Hematopoietic multipotent progenitor cell treated with erythropoietin and hydrocortisone succinate and interleukin-3 and kit ligand, for 6 days (in vitro differentiated cells): ENCODE results near the gene FARS2.

Source experiments
- DNase-seq: peaks from one replicate; pipeline ENCODE4 v3.0.0-alpha.2; 2015

The FARS2 gene

DNA sequence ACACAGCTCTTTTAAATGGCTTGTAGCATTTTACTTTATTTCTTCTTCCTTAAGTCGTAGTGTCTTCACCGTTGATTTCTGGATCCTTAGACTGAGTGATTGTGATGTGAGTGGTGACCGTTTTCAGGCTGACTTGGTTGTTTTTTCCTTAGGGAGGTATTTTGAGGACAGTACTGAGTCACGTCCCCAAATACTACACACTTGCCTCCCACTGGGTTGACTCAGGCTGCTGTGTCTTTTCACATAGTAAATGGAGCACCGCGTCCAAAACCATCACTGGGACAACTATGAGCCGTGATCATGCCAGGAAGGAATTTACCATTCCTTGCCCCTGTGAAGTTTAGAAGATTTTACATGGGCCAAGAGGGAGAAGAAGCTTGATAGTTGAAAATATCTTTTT, 174.1 kb downstream of the FARS2 start:
- DNase-seq: no peak

DNA sequence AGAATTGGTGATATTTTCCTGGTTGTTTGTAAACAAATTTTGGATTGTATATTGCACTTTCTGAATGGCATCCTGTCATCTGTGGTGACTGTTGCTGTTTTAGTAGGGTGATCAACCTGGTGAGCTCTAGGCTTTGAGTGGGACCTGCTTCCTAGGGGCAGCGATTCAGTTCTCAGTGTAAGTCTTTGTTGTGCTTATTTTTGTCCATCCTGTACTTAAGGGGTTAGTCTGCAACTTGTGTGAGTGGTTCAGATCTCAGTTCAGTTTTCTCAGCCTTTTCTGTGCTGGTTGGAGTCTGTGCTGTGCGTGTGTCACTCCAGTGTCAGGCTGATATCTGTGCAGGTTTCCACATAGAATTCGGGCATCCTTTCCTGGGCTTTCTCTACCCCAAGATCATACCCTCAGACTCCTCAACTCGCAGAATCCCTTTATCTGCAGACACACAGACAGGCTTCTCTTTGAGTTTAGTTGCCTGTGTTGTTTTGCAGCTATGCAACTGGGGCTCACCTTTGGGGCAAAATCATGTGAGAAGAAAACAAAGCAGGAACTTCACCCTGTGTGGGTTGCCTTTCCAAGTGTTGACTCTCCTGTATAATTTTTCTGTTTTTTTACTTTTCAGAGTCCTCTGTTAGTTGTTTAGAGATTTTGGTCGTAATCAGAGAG, 177.7 kb downstream of the FARS2 start:
- no peak for DNase-seq

- DNase-seq: no peak
These were observed 178.4 kb downstream of the FARS2 start for GRCh38 chr6:5439749-5440148.

- DNase-seq: no peak
These were observed 181.0 kb downstream of the FARS2 start for GRCh38 chr6:5442319-5442718.

DNA sequence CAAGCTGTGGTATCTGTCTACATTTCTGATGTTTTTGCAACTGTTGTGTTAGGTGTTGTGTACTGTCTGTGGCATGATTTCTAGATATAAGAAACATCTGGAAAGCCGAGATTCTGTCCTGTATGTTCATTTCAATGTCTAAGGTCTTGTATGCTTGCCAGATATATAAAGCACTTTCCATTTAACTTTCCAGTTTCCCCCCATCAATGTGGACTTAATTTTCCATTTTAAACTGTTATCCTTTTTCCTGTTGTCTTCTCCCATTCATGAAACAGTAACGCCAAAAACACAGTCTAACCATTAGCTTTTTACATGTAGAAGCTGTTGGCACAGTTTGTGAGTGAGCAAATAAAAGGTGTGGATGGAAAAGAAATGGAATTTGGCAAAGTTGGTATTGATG, 181.6 kb downstream of the FARS2 start:
- DNase-seq: no peak

DNA sequence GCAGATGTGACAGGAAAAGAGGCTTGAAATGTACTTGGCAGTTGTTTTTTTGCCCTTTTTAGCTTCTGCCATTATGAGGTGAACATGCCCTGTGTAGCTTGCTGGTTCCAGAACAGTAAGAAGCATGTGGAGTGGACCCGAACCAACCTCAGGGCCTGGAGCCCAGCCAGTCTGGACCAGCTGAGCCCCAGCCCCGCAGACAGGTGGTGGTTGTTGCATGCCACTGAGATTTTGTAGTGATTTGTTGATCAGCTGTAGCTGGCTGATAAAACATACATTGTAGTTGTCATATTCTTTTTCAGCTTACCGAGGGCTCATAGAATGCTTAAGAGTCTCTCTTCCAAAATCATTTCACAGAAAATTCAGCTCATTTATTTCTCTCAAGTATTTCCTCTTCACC, 182.2 kb downstream of the FARS2 start:
- DNase-seq: no peak

- DNase-seq: no peak
These were observed 185.2 kb downstream of the FARS2 start for GRCh38 chr6:5446362-5447075.

- DNase-seq: no peak
These were observed 186.6 kb downstream of the FARS2 start for GRCh38 chr6:5447921-5448320.

GRCh38 chr6:5450073-5450472, 188.8 kb downstream of the FARS2 start:
- no peak for DNase-seq

GRCh38 chr6:5453546-5453945, 192.2 kb downstream of the FARS2 start:
- peak; percentile 40 for DNase-seq

DNA sequence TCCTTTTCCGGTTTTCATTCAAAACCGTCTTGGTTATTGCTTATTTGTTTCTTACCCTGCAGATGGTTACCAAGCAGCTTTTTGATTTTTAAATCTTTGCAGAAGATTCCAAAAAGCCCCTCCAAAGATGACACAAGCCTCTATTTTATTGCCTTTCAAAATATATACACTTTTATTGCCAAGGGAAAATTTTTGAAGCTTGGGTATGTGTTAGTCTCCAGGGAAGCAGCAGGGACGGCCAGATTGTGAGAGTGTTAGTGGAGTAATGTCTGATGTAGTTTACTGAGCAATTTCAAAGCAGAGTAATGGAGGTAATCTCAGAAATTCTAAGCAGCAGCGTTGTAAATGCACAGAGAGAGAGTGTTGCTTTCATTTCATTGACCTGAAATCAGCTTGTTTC, 193.8 kb downstream of the FARS2 start:
- no peak for DNase-seq

- DNase-seq: peak; percentile 92
These were observed 195.7 kb downstream of the FARS2 start for GRCh38 chr6:5457041-5457440.

- no peak for DNase-seq
These were observed 196.8 kb downstream of the FARS2 start for GRCh38 chr6:5457983-5458683.

GRCh38 chr6:5459346-5459745, 198.0 kb downstream of the FARS2 start:
- DNase-seq: no peak

- no peak for DNase-seq
These were observed 200.1 kb downstream of the FARS2 start for GRCh38 chr6:5461365-5461764.

- DNase-seq: no peak
These were observed 201.5 kb downstream of the FARS2 start for GRCh38 chr6:5462856-5463255.

- no peak for DNase-seq
These were observed 202.4 kb downstream of the FARS2 start for GRCh38 chr6:5463690-5464089.

DNA sequence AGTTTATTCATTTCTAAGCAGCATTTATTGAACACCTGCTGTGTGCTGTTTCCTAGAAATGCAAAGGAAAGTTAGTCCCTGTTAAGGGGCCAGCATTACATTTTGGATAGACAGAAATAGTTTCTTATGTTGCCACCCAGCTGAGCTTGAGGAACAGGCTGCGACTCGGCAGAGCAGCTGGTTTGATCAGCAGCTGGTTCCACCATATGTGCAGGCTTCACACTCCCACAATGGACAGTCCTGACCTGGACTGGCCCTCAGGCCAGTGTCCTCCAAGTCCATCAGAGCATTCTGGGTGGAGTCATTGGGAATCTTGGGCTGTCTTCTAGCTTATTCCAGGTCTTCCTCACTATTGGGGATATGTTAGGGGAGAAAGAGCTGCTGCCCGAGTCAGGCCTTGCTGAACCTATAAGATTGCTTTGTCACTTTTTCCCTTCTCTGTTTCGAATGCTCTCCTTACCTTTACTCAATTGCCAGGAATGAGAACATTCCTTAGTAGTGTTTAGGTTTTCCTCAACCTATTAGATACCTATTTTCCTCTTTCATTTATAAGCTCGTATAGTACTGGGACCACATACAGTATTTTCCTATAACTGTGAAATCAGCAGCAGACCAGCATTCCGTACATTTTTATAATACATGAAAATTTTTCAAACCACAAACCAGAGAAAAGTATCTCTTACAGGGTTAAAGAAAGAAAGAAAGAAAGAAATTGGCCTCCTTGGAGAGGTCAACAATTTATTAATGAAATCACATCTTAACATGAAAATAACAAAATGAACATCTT, 203.0 kb downstream of the FARS2 start:
- no peak for DNase-seq

- DNase-seq: peak; percentile 68
These were observed 205.2 kb downstream of the FARS2 start for GRCh38 chr6:5466281-5467136.

GRCh38 chr6:5468586-5468985, 207.3 kb downstream of the FARS2 start:
- no peak for DNase-seq

DNA sequence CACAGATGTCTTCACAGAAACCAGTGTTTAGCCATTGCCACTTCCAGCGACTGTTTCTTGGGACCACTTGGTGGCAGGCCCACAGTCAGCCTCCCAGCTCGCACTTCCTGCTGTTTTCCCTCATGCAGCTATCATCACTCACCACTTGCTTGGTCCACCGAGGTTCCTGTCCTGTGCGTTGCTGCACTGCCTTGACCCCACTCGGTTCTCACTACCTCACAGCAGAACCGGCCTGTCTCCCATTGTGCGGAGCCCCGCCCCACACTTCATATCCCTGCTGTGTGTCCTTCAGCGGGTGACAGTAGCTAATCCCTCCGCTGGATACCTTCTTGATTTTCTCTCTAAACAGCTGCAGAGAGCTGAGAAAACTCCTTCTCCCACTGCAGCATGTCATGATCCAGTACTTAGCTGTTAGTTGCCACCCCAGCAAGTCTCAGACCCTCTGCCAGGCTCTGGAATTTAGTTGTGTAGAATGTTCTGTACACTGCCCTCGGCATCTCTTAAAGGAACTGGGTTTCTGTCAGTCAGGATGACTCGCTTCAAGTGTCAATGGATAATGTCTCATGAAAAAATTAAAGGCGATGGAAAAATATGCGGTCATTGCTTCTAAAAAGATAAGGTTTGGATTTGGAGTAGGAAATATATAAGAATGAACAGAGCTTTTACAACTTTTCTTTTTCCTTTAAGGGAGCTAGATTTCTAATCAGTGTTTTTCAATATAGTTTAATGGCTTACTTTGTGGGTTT, 208.0 kb downstream of the FARS2 start:
- DNase-seq: no peak

- peak; percentile 85 for DNase-seq
These were observed 209.7 kb downstream of the FARS2 start for GRCh38 chr6:5471044-5471443.
